GM18951 (cell line): ENCODE data around the gene CLDN18.

ENCODE experiments used
- POLR2A ChIP-seq: IDR thresholded peaks from 4 replicates; pipeline ENCODE4 v1.6.1; 2011; ENCODE audit warnings: mild to moderate bottlenecking; ENCODE audit not compliant: insufficient read length, insufficient read depth; ENCODE audit errors: extremely low read depth
- in situ Hi-C: fragments of 300-500 bp; cut with MboI; formaldehyde crosslinking; loops from one replicate; pipeline ENCODE4 v1.12.0; 2022; ENCODE audit warnings: low sequenced_read_pairs, mixed read lengths, inconsistent platforms; ENCODE audit not compliant: unreplicated experiment

Gene CLDN18

GRCh38 chr3:138009476-138010272 lies at the start of gene CLDN18:
Gene CLDN18 (plus strand): TSS chr3:138010165. CDS start chr3:138010226, 61 bp downstream.
- TF ChIP-seq POLR2A = no peak
- in situ Hi-C loops = no loop called here

- in situ Hi-C loops = no loop called here
- TF ChIP-seq POLR2A = no peak
Measured at GRCh38 chr3:137962251-137962650, 47.7 kb upstream of the CLDN18 start.

GRCh38 chr3:137963463-137963862 lies 46.5 kb upstream of the CLDN18 start:
- no peak for TF ChIP-seq POLR2A
- in situ Hi-C loops = no loop called here

DNA sequence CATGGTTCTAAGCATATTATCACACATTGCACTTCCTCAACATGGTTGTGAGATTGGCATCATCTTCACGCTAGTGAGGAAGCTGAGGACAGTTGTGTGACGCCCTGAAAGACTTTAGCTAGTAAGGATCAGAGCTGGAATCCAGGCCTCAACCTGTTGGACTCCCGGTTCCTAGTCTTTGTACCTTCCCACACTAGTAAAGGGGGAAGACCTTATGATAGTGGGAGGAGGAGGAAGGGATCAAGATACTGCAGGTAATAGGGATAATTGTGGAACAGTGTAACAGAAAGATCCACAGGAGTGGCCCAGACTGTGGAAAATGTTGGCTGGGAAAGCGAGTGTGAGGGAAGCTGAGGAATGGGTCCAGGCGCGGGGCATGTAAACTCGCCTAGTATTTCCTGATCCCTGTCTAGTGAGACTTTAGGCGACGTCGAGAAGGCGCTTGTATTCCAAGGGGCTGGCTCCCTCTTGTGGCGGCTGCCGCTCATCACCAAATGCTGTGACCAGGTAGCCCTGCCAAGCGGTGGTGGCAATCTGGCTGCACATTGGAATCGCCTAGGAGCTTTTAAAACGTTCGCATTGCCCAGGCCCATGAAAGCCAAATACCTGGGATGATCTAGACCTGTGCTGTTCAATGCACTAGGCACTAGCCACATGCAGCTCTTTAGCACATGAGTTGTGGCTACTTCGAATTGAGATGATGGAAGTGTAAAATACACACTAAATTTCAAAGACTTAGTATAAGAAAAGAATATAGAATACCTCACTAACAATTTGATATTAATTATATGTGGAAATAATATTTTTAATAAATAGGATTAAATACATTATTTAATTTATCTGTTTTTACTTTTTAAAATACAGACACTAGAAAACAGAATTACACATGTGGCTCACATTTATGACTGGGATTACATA lies 38.8 kb upstream of the CLDN18 start:
- TF ChIP-seq POLR2A = no peak
- in situ Hi-C loops = no loop called here

- TF ChIP-seq POLR2A = no peak
- in situ Hi-C loops = no loop called here
Measured at GRCh38 chr3:137972396-137972795, 37.6 kb upstream of the CLDN18 start.

DNA sequence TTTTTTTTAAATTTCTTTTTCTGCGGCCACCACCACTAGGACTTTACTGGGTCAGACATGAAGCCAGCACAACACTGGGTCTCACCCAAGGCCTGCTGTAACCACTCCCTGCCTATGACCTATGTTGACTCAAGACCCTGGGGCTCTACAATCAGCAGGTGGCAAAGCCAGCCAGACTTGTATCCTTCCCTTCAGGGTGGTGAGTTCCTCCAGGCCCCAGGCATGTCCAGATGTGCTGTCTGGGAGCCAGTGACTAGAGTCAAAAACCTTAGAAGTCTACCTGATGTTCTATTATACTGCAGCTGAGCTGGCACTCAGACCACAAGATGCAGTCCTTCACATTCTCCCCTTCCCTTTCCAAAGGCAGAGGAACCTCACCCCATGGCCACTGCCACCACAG lies 31.6 kb upstream of the CLDN18 start:
- in situ Hi-C loops = no loop called here
- no peak for TF ChIP-seq POLR2A

DNA sequence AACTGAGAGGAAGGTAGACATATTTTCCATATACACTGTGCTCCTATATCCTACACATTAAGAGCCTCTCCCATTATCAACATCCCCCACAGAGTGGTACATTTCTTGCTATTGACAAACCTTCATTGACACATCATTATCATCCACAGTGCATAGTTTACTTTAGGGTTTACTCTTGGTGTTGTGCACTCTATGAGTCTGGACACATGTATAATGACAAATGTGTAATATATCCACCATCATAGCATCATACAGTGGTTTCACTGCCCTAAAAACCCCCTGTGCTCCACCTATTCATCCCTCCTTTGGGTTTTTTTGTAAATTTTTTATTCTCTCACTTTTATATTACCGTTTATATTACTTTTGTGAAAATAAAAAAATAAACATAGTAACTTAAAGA lies 22.2 kb upstream of the CLDN18 start:
- TF ChIP-seq POLR2A = no peak
- in situ Hi-C loops = no loop called here

DNA sequence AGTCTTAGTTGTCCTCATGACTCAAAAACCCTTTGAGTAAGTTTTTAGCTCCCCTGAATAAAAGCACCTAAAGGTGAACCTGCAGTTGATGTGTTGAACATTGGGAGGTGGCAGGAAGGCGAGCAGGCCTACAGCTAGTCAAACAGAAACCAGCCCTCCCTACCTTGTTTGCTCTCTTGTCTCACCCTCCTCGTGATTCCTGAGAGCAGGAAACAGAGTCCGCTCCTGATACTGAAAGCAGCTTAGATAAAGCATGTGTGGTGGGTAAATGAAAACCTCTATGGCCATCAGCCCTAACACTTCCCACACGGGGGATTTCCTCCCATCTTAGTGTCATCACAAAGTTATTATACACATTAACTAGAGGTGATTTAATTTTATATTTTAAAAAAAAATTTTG lies 21.8 kb upstream of the CLDN18 start:
- in situ Hi-C loops = no loop called here

DNA sequence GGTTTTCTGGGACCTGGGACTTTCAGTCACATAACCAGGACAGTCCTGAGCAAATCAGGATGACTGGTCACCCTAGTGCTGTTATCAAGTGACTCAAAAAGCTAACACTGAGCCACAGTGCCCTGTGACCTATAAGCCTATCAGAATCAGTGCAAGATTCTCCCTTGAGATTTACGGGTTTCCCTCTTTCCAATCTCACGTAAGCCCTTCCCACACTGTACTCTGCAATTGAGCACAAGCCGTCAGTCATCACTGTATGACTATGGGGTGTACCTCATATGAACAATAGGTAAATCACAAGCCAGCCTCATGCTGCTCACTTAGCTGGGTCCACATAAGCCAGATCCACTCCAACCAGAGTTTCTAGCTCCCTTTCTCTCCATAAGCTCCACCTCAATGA lies 21.0 kb upstream of the CLDN18 start:
- no peak for TF ChIP-seq POLR2A
- in situ Hi-C loops = no loop called here

More for the DNA sequence above, 21.8 kb upstream of the CLDN18 start:
- no peak for TF ChIP-seq POLR2A

DNA sequence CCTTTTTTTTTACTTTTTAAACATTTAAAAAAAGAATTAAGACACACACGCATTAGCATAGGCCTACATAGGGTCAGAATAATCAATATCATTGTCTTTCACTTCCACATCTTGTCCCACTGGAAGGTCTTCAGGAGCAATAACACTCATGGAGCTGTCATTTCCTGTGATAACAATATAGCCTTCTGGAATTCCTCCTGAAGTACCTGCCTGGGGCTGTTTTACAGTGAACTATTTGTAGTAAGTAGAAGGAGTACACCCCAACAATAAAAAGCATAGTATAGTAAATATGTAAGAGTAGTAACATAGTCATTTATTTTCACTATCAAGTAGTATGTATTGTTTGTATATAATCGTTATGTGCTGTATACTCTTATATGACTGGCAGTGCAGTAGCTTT lies 19.5 kb upstream of the CLDN18 start:
- in situ Hi-C loops = no loop called here

GRCh38 chr3:137992592-137992991 lies 17.4 kb upstream of the CLDN18 start:
- in situ Hi-C loops = no loop called here
- no peak for TF ChIP-seq POLR2A

More for the DNA sequence above, 19.5 kb upstream of the CLDN18 start:
- no peak for TF ChIP-seq POLR2A

DNA sequence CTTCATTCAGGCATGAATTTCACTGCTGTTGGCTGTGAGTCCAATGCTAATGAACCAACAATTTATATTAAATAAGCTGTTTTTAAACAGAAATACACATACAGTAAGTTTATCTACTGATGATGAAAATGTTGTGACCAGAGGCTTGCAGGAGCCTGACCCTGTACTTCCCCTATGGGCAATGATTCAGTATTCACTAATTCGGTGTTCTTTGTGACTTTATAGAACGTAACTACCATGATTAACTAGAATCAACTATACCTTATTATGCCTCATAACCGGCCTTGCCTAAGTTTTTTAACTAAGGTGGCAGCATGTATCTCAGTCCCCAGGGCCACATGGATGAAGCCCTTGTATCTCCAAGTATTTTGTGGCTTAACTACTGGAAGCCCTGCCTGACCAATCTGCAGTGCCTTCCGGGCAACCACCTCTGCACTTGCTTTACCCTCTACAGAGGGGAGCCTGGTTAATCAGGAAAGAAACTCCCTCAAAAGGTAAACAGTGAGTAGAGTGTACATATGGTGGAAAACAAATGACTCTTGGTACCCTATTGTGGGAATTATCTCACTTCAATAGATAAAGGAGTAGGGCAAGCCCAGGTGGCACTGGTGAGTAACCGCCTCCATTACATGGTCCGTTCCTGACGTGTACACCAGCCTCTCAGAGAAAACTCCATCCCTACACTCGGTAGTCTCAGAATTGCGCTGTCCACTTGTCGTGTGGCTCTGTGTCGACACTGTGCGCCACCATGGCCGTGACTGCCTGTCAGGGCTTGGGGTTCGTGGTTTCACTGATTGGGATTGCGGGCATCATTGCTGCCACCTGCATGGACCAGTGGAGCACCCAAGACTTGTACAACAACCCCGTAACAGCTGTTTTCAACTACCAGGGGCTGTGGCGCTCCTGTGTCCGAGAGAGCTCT lies 11.6 kb upstream of the CLDN18 start:
- in situ Hi-C loops = no loop called here

GRCh38 chr3:138003069-138003468 lies 6.9 kb upstream of the CLDN18 start:
- TF ChIP-seq POLR2A = no peak
- in situ Hi-C loops = no loop called here

More for the DNA sequence above, 11.6 kb upstream of the CLDN18 start:
- TF ChIP-seq POLR2A = no peak
